Glutamatergic neuron (in vitro differentiated cells): Measurements from ENCODE around the gene SSUH2. TPM values are rescaled to one million over a fixed set of nuclear protein-coding genes. Genes with fewer than 3 reads are reported as not detected.

Source experiments
- DNase-seq: peaks from one replicate; pipeline ENCODE4 v3.0.0; 2022
- H3K27ac Mint-ChIP-seq: one replicate; pipeline ENCODE4 v1.8.0; 2020; ENCODE audit warnings: mild to moderate bottlenecking, mixed read lengths, inconsistent platforms; ENCODE audit not compliant: unreplicated experiment
- H3K27me3 Mint-ChIP-seq: one replicate; pipeline ENCODE4 v1.8.0; 2020; ENCODE audit warnings: mild to moderate bottlenecking, moderate library complexity, mixed read lengths, inconsistent platforms; ENCODE audit not compliant: unreplicated experiment
- H3K36me3 Mint-ChIP-seq: one replicate; pipeline ENCODE4 v1.8.0; 2020; ENCODE audit warnings: mild to moderate bottlenecking, mixed read lengths, inconsistent platforms; ENCODE audit not compliant: unreplicated experiment
- H3K4me1 Mint-ChIP-seq: one replicate; pipeline ENCODE4 v1.8.0; 2020; ENCODE audit warnings: mild to moderate bottlenecking, low read depth, mixed read lengths, inconsistent platforms; ENCODE audit not compliant: unreplicated experiment
- H3K4me3 Mint-ChIP-seq: one replicate; pipeline ENCODE4 v1.8.0; 2020; ENCODE audit warnings: mild to moderate bottlenecking, mixed read lengths, inconsistent platforms; ENCODE audit not compliant: unreplicated experiment
- H3K9me3 Mint-ChIP-seq: one replicate; pipeline ENCODE4 v1.8.0; 2020; ENCODE audit warnings: mild to moderate bottlenecking, moderate library complexity, mixed read lengths, inconsistent platforms; ENCODE audit not compliant: unreplicated experiment
- total RNA-seq: library from RNA; stranded (reverse); fragmentation: NEBNext Ultra II Directional; extraction: Animal tissue kit (Norgen Biotek cat#: 25700); gene quantifications from one replicate; pipeline ENCODE4 v1.2.1, GENCODE V29; 2021; ENCODE audit not compliant: unreplicated experiment
- TF ChIP-seq, protein P1 (sequence below): fragments of 200-600 bp; sonication (generic); IDR thresholded peaks from one replicate; pipeline ENCODE4 v1.5.0; 2021; ENCODE audit not compliant: partially characterized antibody, unreplicated experiment

Gene SSUH2
- total RNA-seq, 1 donor from 2014 or later, result 0.66 TPM

DNA sequence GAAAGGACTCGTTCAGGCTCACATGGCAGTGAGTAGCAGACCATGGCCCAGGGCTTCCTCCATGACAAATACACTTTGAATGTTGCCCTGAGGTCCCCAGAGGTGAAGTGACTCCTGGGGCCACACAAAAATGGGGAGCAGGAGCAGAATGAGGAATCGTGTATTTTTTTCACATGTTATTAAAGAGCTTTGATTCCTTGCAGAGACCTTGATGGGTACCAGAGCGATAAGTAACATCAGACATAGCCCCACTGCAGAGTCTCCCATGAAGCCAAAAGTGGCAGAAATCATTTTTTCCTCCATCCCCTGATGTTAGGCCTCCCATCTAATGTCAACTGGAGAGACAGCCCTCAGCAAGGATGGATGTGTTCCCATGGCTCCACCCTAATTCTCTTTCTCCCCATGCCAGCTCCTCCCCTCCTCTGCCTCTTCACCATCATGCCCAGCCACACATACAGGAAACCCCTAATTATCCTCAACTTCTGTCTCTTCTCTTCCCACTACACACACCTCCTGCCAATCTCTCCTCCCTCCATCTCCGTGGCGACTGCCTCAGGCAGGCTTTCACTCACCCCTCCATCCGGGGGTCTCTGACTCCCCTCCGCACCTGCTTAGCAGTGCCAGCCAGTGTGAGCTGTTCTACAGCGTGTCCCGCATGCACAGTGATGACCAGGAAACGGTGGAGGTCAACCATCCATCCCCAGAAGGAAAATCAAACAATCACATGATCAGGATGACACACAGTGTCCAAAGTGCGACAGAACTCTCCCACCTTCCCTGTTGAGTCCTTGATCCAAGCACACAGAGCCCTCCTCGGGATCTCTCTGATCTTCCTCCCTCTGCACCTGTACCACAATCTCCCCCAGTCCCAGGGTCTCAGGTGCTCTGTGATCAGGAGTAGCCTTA, 7.1 kb upstream of the SSUH2 start:
- Mint-ChIP-seq H3K27me3 (peaks cover 7% of the 10 kb centered on the region), H3K4me3 (no peak overlapping the region), H3K36me3 (peaks cover 10% of the 10 kb centered on the region), H3K9me3 (peaks cover 4% of the 10 kb centered on the region), H3K4me1 (no peaks in the 10 kb centered on the region), H3K27ac (no peak overlapping the region)
- TF ChIP-seq, protein P1, sequence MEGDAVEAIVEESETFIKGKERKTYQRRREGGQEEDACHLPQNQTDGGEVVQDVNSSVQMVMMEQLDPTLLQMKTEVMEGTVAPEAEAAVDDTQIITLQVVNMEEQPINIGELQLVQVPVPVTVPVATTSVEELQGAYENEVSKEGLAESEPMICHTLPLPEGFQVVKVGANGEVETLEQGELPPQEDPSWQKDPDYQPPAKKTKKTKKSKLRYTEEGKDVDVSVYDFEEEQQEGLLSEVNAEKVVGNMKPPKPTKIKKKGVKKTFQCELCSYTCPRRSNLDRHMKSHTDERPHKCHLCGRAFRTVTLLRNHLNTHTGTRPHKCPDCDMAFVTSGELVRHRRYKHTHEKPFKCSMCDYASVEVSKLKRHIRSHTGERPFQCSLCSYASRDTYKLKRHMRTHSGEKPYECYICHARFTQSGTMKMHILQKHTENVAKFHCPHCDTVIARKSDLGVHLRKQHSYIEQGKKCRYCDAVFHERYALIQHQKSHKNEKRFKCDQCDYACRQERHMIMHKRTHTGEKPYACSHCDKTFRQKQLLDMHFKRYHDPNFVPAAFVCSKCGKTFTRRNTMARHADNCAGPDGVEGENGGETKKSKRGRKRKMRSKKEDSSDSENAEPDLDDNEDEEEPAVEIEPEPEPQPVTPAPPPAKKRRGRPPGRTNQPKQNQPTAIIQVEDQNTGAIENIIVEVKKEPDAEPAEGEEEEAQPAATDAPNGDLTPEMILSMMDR, result no peak
- no peak for DNase-seq

DNA sequence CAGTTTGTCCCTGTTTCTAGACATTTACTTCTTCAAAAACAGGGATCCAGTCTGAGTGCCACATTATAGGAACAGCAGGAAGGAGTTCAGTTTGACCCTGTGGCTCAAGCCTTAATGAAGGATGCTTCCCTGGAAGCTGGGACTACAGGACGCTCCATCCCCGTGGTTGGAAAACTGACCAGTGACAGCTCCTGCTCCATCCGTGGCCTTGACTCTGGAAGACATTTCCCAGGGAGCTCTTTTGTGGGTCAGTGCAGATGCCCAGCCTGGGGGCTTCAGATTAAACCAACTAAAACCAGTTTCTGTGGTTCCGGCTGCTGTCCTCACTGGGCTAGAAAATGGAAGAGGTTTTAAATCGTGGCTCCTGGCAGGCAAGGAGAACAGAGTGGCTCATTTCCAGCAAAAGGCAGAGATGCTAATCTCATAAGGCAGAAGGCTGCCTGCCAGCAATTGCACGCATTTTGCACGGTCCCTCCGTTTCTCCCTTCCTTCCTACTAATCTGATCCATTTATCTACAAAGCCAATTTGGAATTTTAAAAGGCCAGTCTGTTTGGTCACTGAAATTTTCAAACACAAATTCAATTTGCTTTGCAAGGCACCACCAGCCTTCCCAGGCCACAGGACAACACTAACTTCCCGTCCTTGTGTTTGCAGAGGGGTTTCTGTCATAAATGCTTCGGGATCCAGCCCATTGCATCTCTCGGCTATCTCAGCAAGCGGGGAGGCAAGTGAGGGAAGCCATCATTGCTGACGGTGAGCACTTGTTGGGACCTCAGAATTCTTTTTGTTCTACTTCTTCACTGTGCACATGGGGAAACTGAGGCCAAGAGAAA, 6.2 kb upstream of the SSUH2 start:
- Mint-ChIP-seq H3K36me3 (peaks cover 10% of the 10 kb centered on the region), H3K9me3 (peaks cover 4% of the 10 kb centered on the region), H3K27ac (peak overlapping the region; percentile 66), H3K27me3 (peaks cover 7% of the 10 kb centered on the region), H3K4me1 (no peaks in the 10 kb centered on the region), H3K4me3 (no peak overlapping the region)
- DNase-seq, result no peak
- TF ChIP-seq, protein P1, result no peak

DNA sequence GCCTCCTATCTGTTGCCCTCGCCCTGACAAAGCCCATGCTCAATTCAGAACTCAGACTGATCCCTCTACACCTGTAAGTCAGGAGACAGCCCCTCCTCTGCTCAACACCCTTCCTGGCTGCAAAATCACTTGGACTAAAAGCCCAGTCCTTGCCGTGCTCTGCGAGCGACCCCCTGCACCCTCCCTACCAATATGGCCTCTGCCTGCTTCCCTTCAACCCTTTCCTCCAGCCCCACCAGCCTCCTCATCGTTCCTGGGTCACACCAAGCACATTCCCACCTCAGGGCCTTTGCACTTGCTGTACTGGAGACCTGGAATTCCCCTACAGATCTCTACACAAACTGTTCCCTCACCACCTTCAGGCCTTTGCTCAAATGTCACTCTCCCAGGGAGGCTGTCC, 5.2 kb upstream of the SSUH2 start:
- H3K36me3 Mint-ChIP-seq, result peaks cover 10% of the 10 kb centered on the region
- H3K4me3 Mint-ChIP-seq, result no peak overlapping the region
- peak overlapping the region; percentile 39 for H3K27ac Mint-ChIP-seq
- no peaks in the 10 kb centered on the region for H3K4me1 Mint-ChIP-seq
- peaks cover 7% of the 10 kb centered on the region for H3K27me3 Mint-ChIP-seq
- TF ChIP-seq, protein P1, result no peak
- H3K9me3 Mint-ChIP-seq, result peaks cover 2% of the 10 kb centered on the region
- no peak for DNase-seq

DNA sequence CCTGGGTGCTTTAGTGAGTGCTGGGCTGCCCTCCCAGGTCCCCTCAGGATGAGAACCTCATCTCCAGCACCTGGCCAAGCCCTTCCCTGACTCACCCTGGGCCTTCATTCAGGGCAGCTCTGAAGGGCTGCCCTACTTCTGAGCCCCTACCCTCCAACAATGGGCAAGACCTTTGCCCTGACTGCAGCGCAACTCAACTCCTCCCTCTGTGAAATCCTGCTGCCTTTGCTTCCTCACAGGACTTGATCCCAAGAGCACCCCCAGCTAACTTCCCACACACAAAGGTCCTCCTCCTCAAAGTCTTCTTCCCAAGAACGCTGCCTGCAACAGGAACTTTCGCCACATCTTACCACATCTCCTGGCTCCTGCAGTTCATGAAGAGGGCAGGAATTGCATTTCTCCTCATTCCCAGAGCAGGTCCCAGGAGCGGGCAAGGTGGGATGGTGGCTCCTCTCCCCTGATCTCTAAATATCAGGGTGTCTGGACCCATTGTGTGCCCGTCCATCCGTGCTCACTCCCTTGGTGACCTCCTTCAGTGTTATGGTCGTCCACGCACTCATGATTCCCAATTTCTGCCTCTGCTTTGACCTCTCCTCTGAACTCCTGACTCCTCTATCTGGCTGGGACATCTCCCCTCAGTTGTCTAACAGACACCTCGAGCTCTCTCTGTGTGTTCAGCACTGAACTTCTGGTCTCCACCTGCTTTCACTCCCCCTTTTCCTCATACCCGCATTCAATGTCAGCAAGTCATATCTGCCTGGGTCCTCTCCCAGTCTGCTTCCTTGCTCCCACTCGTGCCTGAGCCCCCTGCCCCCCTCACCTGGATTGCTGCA, 4.5 kb upstream of the SSUH2 start:
- Mint-ChIP-seq H3K4me3 (no peak overlapping the region), H3K36me3 (peaks cover 10% of the 10 kb centered on the region), H3K27me3 (peaks cover 7% of the 10 kb centered on the region), H3K9me3 (peaks cover 2% of the 10 kb centered on the region), H3K27ac (no peak overlapping the region), H3K4me1 (no peaks in the 10 kb centered on the region)
- TF ChIP-seq, protein P1, result no peak
- DNase-seq, result no peak
